Hematopoietic multipotent progenitor cell (in vitro differentiated cells): ENCODE data around the gene ARHGEF7. TPM values are rescaled to one million over a fixed set of nuclear protein-coding genes. Genes with fewer than 3 reads are reported as not detected.

Source experiments
- DNase-seq, 3 donors: peaks; one replicate each; pipeline ENCODE4 v3.0.0-alpha.2; 2011 to 2015; ENCODE audit warnings: low read depth in 2 of 3, low spot score in 2 of 3
- total RNA-seq: library from RNA; depleted of rRNA; stranded (reverse); fragments of >200 nt; gene quantifications from one replicate; pipeline ENCODE4 v1.2.3, GENCODE V29; 2012

Gene ARHGEF7
- total RNA-seq, 1 donor: 34.2 TPM

DNA sequence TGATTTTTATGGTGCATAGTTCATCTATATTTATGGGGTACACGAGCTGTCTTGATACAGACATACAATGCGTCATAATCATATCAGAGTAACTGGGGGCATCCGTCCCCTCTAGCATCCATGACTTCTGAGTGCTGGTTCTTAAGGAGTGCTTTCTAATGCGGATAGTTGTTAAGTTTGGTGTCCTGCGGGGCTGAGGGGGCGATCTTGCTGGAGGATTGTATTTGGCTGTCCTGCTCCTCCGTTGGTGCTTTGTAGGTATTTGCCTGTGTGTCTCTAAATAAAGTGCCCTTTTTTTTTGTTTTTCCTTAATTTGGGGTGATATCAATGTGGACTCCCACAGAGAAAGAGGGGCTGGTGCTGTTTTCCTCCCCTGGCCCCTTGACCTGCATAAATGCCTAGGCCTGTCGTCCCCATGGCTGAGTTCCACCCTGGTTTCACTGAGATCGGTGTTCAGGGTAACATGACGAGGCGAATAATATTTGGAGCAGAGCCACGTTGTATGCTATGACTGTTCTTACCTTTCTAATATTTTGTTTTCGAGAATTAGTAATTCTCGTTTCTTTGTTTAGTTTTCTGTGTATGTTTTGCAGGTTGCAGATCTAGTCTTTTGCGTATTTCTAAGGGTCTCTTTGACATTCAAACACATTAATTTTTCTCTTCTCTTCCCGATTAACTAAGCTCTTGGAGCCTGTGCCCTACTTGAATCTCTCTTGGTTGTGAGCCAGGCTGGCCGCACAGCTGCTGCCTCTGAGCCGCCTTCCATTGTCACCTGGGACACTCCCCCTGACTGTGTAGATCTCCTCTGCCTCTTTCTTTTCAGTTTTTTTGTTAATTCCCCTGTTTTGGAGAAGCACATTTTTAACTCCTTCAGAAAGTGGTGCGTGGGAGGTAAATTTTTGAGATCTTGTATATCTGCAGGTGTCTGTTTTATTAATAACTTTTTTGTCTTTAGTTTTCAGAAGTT lies 100.3 kb downstream of the ARHGEF7 start:
- DNase-seq: no peak

DNA sequence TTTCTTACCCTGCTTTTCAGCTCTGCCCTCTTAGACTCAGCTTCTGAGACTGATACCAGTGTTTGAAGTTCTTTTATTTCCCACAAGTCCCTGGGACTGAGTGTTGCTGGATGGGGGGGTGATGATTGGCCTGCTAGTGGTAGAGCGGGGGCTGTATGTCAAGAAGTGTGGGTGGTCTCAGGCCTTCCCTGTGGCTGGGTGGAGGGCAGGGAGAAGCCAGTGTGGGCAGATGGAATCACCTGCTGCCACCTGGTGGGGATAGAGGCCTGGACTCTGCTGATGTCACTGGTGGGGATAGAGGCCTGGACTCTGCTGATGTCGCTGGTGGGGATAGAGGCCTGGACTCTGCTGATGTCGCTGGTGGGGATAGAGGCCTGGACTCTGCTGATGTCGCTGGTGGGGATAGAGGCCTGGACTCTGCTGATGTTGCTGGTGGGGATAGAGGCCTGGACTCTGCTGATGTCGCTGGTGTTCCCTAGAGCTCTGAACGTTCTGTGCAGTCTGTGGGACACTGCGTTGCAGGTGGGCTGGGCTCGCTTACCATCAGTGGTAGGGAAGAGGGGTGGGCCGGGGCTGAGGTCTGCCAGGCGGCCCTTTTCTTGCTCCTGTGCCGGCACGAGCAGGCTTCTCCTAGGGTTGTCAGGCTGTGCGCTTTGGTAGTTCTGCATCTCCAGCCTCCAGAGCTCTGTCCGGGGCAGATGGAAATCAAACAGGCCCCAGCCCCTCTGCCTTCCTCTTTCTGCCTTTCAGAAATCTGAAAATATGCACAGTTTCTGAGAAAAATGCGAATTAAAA lies 101.3 kb downstream of the ARHGEF7 start:
- peak in 1 of 3 donors; percentile 52 for DNase-seq

DNA sequence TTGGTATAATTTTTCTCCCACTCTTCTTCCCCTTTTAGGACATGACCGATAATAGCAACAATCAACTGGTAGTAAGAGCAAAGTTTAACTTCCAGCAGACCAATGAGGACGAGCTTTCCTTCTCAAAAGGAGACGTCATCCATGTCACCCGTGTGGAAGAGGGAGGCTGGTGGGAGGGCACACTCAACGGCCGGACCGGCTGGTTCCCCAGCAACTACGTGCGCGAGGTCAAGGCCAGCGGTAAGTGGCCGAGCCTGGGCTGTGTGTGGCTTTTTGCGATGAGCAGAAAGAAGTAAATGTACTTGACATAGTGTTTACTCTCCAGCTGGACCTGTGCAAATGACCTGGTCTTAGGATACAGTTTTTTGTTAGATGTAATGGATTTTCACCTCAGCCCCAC lies 102.5 kb downstream of the ARHGEF7 start:
- DNase-seq: no peak

DNA sequence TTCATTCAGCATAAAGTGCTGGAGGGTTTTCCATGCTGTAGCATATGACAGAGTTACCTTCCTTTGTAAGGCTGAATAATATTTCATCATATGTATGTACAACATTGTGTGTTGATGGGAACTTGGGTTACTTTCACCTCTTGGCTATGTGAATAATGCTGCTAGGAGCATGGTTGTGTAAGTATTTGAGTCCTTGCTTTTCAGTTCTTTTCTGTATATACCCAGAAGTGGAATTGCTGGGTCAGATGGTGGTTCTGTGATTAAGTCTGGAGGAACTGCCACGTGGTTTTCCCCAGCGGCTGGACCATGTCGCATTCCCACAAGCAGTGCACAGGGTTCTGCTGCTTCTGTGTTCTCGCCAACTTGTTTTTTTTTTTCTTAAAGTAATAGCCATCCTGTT lies 104.2 kb downstream of the ARHGEF7 start:
- no peak for DNase-seq

DNA sequence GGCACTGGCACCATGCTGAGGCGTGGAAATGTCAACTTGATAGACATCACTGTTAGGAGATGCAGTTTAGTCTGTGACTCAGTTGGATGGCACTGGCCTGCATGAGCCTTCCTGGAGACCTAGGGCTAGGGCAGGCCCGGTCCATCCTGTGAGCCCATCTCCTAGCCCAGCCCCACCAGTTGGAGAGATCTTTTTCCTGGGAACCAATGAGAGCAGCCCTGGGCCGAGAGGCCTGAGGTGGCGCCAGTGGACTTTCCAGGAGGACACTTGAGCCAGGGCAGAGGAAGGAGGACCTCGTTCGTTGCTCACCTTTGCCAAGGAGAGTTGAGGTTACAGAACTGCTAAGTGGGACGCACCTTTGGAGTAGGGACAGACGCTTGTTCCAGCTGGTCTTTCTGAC lies 104.8 kb downstream of the ARHGEF7 start:
- no peak for DNase-seq

DNA sequence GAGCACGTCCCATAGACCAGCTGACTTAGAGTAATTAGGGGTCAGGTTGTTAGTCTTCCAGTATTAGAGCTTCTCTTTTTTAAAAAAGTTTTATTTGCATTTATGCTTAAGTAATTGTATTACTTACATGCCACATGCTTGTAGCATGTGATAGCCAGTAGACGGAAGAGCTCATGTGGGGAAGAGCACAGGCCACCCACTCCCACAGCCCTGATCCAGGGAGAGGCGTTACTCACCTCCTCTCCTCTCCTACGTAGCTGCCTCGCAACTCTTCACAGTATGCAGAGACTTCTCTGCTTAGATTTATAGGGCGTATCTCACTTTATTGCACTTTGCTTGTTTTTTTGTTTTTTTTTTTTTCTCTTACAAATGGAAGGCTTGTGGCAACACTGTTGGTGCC lies 110.1 kb downstream of the ARHGEF7 start:
- no peak for DNase-seq

DNA sequence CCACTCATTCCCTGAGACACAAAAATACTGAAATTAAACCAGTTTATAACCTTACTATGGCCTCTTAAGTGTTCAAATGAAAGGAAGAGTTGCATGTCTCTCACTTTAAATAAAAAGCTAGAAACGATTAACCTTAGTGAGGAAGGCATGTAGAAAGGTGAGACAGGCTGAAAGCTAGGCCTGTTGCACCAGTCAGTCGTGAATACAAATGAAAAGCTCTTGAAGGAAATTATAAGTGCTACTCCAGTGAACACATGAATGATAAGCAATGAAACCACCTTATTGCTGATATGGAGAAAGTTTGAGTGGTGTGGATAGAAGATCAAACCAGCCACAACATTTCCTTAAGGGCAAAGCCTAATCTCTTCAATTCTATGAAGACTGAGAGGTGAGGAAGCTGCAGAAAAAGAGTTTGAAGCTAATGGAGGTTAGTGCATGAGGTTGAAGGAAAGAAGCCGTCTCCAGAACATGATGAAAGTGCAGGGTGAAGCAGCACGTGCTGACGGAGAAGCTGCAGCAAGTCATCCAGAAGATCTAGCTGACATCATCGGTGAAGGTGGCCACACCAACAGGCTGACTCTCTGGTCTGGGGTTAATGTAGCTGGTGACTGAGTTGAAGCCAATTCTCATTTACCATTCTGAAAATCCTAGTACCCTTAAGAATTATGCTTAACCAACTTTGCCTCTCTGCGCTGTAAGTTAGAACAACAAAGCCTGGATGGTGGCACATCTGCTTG lies 110.9 kb downstream of the ARHGEF7 start:
- DNase-seq: no peak

DNA sequence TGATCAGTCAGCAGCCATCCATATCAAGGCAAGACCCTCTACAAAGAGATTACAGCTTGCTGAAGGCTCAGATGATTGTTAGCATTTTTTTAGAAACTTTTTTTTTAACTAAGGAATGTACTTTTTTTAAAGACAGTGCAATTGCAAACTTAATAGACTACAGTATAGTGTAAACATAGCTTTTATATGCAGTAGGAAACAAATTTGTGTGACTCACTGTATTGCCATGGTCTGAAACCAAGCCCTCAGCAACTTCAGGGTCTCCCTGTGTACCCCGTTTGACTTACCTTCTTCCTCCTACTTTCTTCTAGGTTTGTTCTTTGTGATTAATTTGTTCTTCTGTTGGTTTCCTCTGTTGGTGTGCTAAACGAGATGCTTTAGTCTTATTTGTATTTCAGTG lies 112.3 kb downstream of the ARHGEF7 start:
- DNase-seq: no peak

DNA sequence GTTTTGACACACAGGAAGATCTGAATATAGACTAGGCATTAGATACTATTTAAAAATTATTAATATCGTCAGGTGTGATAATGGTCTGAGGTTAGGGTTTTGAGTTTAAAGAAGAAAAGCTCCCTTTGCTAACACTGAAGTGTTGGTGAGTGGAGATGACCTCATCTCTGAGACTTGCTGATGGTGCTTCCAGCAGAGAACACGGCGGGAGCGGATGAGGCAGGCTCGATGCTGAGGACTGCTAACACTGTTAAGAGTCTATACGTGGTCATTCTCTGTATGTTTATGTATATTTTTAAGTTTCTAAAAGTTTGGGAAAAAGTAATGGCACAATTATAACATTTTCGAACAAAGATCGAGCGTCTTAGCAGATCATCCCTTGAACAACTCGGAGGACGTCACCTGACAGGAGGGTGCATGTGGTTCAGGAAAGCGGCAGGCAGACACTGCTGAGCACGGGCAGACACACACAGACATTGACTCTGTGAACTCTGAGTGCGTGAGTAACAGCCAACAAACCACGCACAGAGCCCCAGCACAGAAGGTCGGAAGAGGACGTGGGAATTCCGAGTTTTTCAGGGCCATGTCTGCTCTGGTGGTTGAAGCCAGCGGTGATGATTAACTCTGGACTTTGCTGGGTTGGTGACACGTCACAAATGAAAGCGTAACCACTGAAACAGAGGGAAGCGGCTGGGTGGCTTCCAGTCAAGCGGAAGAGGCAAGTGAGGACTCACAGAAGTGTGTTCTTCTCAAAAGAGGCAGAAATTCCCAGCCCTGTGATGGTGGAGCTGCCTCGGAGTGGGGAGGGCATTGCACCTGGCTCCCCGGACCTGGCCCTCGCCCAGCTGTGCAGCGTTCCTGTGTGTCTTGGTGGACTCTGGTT lies 113.4 kb downstream of the ARHGEF7 start:
- DNase-seq: no peak

DNA sequence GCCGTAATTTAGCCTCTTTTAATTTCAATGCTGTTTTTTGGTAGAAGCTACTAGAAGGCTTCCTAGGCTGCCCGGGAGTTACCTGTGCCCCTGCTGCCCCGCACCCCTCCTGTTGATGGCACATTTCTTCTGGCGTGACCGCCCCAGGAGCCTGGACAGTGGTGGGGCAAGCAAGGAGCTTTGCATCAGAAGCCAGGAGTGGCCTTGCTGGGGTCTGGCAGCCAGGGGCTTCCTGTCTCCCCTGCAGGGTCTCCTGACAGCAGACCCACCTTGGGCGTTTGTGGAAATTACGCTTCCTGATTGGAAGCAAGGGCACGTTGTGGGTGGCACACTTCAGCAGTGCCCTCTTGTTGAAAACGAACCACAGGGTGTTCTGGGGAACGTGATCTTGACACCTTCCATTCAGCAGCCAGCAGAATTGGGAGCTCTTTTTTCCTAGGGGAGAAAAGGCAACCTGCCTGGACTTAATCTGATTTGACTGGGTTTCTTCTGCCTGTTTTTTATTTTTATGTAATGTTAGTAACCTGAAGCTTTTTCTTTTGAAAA lies 115.3 kb downstream of the ARHGEF7 start:
- DNase-seq: no peak

DNA sequence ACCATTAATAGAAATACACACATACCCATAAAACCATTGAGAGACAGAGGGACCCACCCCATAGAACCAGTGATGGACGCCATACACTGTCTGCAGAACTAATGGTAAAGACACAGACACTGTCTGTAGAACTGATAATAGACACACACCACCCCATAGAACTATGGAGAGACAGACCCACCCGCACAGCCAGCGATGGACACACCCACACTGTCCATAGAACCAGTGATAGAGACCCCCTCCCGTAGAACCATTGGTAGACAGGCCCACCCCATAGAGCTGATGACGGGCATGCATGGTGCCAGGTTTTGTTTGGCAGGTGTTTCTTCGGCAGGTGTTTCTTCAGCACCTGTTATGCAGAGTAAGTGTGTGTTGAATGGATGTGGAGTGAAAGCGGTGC lies 117.1 kb downstream of the ARHGEF7 start:
- no peak for DNase-seq

DNA sequence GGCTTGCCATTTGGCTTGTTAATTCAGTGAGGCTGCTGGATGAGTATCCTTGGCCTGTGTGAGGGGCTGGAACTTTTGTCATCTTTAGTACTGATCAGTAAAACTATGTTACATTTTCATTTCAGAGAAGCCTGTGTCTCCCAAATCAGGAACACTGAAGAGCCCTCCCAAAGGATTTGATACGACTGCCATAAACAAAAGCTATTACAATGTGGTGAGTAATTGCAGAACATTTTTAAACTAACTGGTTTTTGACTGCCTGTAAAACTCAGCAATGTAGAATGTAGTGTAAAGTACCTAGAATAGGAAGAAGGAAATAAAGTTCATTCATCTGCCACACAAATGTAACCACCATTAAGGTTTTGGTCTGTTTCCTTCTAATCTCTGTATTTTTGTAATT lies 118.0 kb downstream of the ARHGEF7 start:
- no peak for DNase-seq

DNA sequence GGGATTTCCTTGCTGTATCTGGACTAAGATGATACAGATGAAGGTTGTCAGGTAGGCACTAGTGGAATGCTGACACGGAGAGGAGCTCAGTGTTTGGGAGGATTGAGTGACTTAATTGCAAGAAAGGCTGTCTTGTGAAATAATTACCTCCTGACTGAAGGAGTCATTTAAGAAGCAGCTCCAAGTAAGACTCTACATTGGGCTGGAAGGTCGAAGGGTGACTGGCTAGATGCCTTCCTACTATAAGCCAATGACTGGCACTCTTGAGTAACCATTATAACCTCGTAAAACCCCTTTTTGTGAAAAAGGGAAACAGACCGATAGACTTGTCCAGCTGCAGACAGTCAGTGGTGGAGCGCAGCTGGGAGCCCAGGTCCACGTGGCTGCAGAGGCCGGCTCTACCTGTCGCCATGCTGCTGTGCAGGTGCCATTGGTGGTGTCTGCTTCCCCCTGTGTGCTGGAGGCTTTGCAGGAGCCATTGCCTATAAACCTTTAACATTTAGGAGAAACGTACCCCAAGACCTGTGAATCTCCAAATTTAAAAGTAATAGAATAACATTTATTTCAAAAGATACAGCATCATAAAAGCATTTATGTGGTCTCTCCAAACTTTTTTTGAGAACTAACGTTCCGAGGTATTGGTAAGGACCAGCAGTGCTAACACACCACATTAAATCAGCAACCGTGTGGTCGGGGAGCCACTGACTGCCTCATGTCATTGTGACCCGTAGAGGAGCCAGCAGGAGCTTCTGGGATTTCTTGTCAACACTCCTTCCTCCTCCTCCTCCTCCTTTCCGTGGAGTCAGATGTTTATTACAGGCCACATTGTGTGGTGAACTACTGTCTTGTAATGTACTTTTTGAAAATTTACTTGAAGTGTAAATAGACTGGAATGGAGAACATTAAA lies 124.9 kb downstream of the ARHGEF7 start:
- no peak for DNase-seq

DNA sequence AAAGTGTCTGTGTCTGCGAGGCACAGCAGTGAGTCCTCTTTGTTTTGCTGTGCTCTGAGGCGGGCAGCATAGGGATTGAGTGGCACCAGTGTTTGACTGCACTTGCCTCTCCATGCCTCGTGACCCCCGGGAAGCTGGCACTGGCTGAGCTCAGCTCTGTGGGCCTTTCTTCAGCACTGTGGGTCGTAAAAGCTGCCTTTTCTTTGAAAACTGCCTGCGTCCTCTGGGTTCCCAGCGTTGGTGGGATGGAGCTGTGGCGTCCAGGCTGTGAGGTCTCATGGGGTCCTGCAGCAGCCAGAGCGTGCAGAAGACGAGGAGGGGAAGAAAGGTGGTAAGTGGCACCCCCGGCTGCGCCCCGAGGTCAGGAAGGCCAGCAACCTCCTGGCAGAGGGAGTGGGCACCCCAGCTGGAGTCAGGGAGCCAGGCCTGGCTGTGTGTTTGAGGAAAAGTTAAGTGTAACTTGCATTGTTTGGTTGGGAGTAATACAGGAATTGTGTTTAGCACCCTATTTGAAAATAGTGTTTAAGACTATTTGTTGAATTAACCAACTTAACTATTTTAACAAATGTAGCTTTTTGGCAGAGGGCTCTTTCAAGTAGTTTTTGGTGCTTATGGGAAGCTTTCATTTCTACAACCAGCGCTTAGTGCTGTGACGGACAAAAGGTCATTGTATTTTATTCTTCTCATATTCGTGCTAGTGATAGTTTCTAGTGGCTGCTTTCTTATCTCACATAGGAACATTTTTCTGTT lies 126.1 kb downstream of the ARHGEF7 start:
- DNase-seq: no peak

DNA sequence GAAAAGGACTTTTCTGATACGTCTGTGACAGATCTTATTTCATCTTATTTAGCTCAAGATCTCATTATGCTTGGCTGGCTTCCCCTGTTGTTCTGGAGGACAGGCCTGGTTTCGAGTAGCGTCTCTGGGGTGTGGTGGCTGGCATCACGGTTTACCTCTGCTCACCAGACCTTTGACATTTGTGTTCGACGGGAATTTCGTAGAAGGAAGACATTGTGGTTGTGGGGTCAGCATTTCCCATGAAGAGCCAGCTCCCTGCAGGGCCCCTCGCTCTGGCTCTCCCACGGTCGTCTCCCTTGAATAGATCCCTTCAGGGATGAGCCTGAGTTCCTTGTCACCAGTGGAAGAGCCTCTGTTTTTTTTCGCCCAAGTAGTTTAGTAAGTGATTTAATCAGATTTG lies 126.8 kb downstream of the ARHGEF7 start:
- DNase-seq: no peak

DNA sequence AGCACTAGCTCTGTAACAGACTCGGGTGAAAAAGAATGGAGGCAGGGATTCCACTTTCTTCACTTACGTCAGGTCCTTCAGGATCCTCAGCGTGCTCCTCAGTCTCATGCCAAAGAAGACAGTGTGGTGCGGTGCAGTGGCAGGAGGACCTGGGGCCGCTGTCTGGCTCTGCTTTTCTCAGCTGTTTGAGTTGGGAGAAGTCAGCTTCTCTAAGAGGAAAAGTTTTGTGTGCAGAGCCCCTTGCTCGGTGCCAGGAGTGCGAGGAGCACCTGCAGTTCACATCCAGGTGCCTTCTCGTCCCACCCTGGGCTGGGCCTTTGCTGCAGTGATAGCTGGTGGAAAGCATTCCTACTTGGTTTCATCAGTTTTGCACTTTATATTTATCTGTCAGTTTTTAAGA lies 127.5 kb downstream of the ARHGEF7 start:
- no peak for DNase-seq

DNA sequence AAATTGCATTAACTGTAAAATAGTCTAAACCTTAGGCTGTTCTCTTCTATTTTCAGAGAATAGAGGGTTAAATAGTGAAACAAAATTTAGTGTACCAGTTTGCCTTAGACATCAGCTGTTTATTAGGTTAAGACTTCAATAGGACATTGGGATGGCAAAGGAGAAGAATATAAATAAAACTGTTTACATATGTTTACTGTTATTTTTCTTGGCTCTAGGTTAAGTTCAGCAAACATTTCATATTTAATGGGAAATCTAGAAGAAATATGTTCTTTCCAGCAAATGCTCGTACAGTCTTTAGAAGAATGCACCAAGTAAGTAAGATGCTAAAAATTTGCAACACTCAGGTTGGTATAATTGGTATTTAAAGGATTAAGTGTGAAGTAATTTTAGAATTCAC lies 128.9 kb downstream of the ARHGEF7 start:
- no peak for DNase-seq
